ENCODE results near the gene RNF11.
"Not testable (repeated sequence)": the region's sequence is repeated elsewhere in the genome, so short reads cannot be mapped to it uniquely, and the experiment has no call there.

- not testable (repeated sequence) for TF ChIP-seq CTCF, POLR2A (IDR thresholded peaks at IDR 0.05)
Measured at GRCh38 chr1:51250729-51251128, 14.7 kb downstream of the RNF11 start.
